ENCODE measurements around the gene ERP44.

DNA sequence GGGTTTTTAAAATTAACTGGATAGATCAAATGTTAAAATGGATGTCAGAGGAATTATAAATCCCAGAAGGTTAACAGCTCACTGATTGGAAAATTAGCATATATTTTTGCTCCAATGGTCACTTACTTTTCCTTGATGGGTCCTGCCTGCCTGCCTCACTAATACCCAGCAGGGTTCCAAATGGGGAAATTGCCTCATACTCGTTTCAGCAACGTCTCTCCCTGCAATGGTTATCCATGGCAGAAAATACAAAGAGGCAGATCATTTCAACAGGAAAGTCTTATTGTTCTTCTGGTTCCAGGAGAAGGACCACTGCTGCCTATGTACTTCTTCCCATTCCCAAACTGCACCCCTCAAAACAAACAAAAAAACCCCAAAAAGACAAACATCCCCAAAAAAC lies 71.3 kb downstream of the ERP44 start:
- no peak for TF ChIP-seq POLR2A (IDR thresholded peaks at IDR 0.05)
- TF ChIP-seq, protein P1, sequence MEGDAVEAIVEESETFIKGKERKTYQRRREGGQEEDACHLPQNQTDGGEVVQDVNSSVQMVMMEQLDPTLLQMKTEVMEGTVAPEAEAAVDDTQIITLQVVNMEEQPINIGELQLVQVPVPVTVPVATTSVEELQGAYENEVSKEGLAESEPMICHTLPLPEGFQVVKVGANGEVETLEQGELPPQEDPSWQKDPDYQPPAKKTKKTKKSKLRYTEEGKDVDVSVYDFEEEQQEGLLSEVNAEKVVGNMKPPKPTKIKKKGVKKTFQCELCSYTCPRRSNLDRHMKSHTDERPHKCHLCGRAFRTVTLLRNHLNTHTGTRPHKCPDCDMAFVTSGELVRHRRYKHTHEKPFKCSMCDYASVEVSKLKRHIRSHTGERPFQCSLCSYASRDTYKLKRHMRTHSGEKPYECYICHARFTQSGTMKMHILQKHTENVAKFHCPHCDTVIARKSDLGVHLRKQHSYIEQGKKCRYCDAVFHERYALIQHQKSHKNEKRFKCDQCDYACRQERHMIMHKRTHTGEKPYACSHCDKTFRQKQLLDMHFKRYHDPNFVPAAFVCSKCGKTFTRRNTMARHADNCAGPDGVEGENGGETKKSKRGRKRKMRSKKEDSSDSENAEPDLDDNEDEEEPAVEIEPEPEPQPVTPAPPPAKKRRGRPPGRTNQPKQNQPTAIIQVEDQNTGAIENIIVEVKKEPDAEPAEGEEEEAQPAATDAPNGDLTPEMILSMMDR (IDR thresholded peaks at IDR 0.05): no peak
